ENCODE measurements around the gene ZIC4. TPM values are rescaled to one million over a fixed set of nuclear protein-coding genes. Genes with fewer than 3 reads are reported as not detected.

The ZIC4 gene
- total and polyA plus RNA-seq, 2 of the 4 experiments (the other 2 are of a cell fraction), result not detected

GRCh38 chr3:147385059-147386012 is 21.0 kb downstream of the ZIC4 start:
- POLR2A ChIA-PET (ENCODE audit: unreplicated experiment), result no interaction called here
- no peak overlapping the region for H3K23ac ChIP-seq (ENCODE audit: low read depth, low read length)
- WGBS, 2 experiments (ENCODE audit: extremely low coverage in 2 of 2, insufficient read length in 1 of 2), result no CpG with 5 or more reads among the region's 23 CpGs
- no peak for TF ChIP-seq BHLHE40 (IDR thresholded peaks at IDR 0.05; ENCODE audit: low read depth, low read length)
- TF ChIP-seq FOS (IDR thresholded peaks at IDR 0.05; ENCODE audit: low read depth, low read length), result no peak
- no peak for TF ChIP-seq RCOR1 (IDR thresholded peaks at IDR 0.05; ENCODE audit: insufficient replicate concordance, low read length)
- no peak for TF ChIP-seq MXI1 (IDR thresholded peaks at IDR 0.05; ENCODE audit: borderline replicate concordance, low read depth, low read length)
- TF ChIP-seq RFX5 (IDR thresholded peaks at IDR 0.05; ENCODE audit: low read depth, low read length), result no peak
- no peak for TF ChIP-seq CTCF (conservative IDR thresholded peaks at IDR 0.05; ENCODE audit: low read depth, low read length)
- no peak for TF ChIP-seq USF2 (IDR thresholded peaks at IDR 0.05; ENCODE audit: low read depth, low read length)
- TF ChIP-seq SMC3 (IDR thresholded peaks at IDR 0.05; ENCODE audit: low read depth, low read length), result no peak
- TF ChIP-seq ELK1 (IDR thresholded peaks at IDR 0.05; ENCODE audit: borderline replicate concordance, low read depth, low read length), result no peak
- no peak for TF ChIP-seq MAZ (IDR thresholded peaks at IDR 0.05; ENCODE audit: borderline replicate concordance, low read depth, low read length)
- TF ChIP-seq POLR2A (IDR thresholded peaks at IDR 0.05; ENCODE audit: low read depth, low read length), result no peak
- no peak for TF ChIP-seq RAD21 (IDR thresholded peaks at IDR 0.05; ENCODE audit: low read length)
- no peak for TF ChIP-seq NFE2L2 (IDR thresholded peaks at IDR 0.05; ENCODE audit: low read depth, low read length)
- no peak for TF ChIP-seq CEBPB (IDR thresholded peaks at IDR 0.05; ENCODE audit: low read depth, low read length)
- no peak for TF ChIP-seq MAFK (IDR thresholded peaks at IDR 0.05; ENCODE audit: low read depth, low read length)

More at GRCh38 chr3:147385059-147386012, 21.0 kb downstream of the ZIC4 start:
- CTCF ChIA-PET, result no interaction called here
- DNase-seq (no peak), ATAC-seq (ENCODE audit: low read depth) (no peak)
- H2BK5ac ChIP-seq (ENCODE audit: low read depth, low read length, poor library complexity, severe bottlenecking), result no peak overlapping the region
- no peak overlapping the region for H2BK20ac ChIP-seq (ENCODE audit: low read depth, low read length)
- H3K9me3 ChIP-seq (ENCODE audit: control insufficient read depth, insufficient read depth, low read length), result peaks cover 7% of the 10 kb centered on the region
- H2BK15ac ChIP-seq (ENCODE audit: low read depth, low read length), result no peak overlapping the region
- no peaks in the 10 kb centered on the region for H3K79me1 ChIP-seq (ENCODE audit: low read depth in 1 of 2, low read length in 2 of 2)
- H3K56ac ChIP-seq (ENCODE audit: extremely low read depth, insufficient read depth, low read length), result no peak overlapping the region
- H4K5ac ChIP-seq (ENCODE audit: low read depth, low read length), result no peak overlapping the region
- no peak overlapping the region for H2AK9ac ChIP-seq (replicated peaks; ENCODE audit: low read depth, low read length, poor library complexity)
- BruUV-seq (replicated peaks), result no TSS peak
- no peaks in the 10 kb centered on the region for H3K4me1 ChIP-seq (ENCODE audit: control insufficient read depth, insufficient read depth, low read length)
- in situ Hi-C loops (cut with MboI; ENCODE audit: low sequenced_read_pairs) (no loop called here), dilution Hi-C loops (cut with HindIII; ENCODE audit: low sequenced_read_pairs, unreplicated experiment) (no loop called here), intact Hi-C loops (cut with micrococcal nuclease) (no loop called here)
- no peak overlapping the region for H3K4me2 ChIP-seq (ENCODE audit: low read depth, low read length)
- H3K4me3 ChIP-seq (ENCODE audit: insufficient read depth, low read depth, low read length), result no peak overlapping the region
- no peaks in the 10 kb centered on the region; the same call in 1 of the 2 replicates for H4K20me1 ChIP-seq (ENCODE audit: insufficient read depth, low read length)
- H3K36me3 ChIP-seq (ENCODE audit: control insufficient read depth, insufficient read depth, low read length), result no peaks in the 10 kb centered on the region
- no peak overlapping the region for H3K14ac ChIP-seq (replicated peaks; ENCODE audit: low read depth, low read length)
- H2AK5ac ChIP-seq (ENCODE audit: low read depth, low read length), result no peak overlapping the region
- no peak overlapping the region for H2BK120ac ChIP-seq (ENCODE audit: low read depth, low read length)
- peaks cover 80% of the 10 kb centered on the region for H3K27me3 ChIP-seq (ENCODE audit: control insufficient read depth, insufficient read depth, low read length)
- H3K4ac ChIP-seq (ENCODE audit: low read depth, low read length), result no peak overlapping the region
- H3K9me1 ChIP-seq (ENCODE audit: insufficient read depth, low read length), result no peaks in the 10 kb centered on the region
- H4K91ac ChIP-seq (ENCODE audit: insufficient read depth, low read depth, low read length), result no peak overlapping the region
- H3K27ac ChIP-seq (ENCODE audit: insufficient read depth, low read length), result no peak overlapping the region
- no peak overlapping the region for H4K8ac ChIP-seq (ENCODE audit: low read depth in 2 of 2, low read length in 2 of 2)
- H2AFZ ChIP-seq (replicated peaks; ENCODE audit: low read length, poor library complexity), result no peak overlapping the region
- H3K18ac ChIP-seq (ENCODE audit: low read depth, low read length), result no peak overlapping the region
- H3K9ac ChIP-seq (ENCODE audit: low read depth, low read length), result no peak overlapping the region
